ENCODE results near the gene CCT5.

CCT5 gene

DNA sequence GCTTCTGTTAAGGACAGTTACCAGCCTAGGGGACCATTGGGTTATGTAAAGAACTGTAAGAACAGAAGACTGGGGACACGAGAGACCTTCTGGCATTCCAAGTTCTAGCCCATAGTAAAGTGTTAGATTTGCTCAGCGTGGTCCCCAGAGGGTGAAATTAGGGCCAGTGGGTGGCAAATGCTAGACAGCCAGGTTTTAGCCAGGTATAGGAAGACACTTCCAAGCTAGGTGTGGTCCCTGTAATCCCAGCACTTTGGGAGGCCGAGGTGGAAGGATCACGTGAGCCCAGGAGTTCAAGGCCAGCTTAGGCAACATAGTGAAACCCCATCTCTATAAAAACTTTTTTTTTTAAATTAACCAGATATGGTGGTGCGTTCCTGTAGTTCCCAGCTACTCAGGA is 34.7 kb upstream of the CCT5 start:
- no peak for TF ChIP-seq CTCF (IDR thresholded peaks at IDR 0.05; ENCODE audit: control extremely low read depth, extremely low read depth, low read depth, missing control alignments)
- no peak for DNase-seq (ENCODE audit: extremely low spot score)
- CTCF ChIA-PET = no interaction called here
- POLR2A ChIA-PET = no interaction called here

DNA sequence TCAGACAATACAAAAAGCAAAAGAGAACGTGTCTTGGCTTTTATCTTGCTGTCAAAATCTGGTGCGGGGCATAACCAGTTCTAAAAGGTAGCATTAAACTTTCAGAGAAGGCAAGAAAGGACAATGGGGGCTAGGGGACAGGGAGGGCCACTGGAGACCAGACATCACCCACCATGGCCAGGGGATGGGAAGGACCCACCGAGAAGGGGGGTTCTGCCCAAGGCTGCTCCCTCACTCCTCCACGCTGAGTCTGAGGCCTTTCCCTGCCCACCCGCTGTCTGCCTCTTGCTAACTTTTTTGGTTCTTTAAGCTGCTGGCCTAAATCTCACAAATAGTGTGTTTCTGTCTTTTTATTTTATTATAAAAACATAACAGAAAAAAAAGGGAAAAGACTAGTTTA is 34.0 kb upstream of the CCT5 start:
- no peak for DNase-seq (ENCODE audit: extremely low spot score)
- POLR2A ChIA-PET = no interaction called here
- no peak for TF ChIP-seq CTCF (IDR thresholded peaks at IDR 0.05; ENCODE audit: control extremely low read depth, extremely low read depth, low read depth, missing control alignments)
- CTCF ChIA-PET = no interaction called here

DNA sequence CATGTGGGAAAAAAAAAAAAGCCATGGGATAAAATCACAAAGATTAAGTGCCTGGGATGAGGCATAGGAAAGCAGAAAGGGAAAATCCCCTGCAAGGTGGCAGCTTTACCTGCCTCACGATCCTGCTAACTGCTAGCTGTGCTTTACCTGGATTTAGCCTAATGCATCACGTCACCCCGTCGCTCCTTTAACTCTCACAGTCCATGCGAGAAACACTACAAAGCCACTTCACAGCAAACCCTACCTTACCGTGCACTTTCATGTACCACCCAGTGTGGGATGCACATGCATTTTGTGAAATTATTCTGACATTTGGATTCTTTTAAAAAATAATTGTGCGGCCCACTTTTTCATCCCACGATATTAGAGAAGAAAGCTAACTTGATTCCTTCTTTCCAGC is 31.4 kb upstream of the CCT5 start:
- no peak for DNase-seq (ENCODE audit: extremely low spot score)
- POLR2A ChIA-PET = no interaction called here
- CTCF ChIA-PET = no interaction called here
- no peak for TF ChIP-seq CTCF (IDR thresholded peaks at IDR 0.05; ENCODE audit: control extremely low read depth, extremely low read depth, low read depth, missing control alignments)

DNA sequence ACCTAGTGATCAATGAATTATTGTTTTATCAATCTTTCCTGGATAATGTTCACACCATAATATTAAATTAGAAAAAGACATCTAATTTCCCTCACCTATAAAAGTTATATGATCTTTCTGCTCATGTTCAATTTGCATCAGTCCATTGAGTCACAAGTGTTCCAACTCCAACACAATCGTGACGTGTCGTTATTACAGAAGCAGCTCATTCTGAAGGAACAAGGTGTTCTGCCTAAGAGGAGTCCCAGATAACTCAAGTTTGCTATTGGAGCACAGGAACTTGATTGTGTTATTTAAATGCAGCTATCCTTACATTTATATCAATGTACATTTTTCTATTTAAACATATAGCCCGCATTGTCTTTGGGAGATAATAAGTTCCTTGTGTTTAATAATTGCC is 31.0 kb upstream of the CCT5 start:
- TF ChIP-seq CTCF (IDR thresholded peaks at IDR 0.05; ENCODE audit: control extremely low read depth, extremely low read depth, low read depth, missing control alignments) = no peak
- POLR2A ChIA-PET = interaction anchor here (0.6 kb wide), 1 partner anchor 106 kb away, joined by 4 read pairs; no protein-coding TSS in a partner anchor
- DNase-seq (ENCODE audit: extremely low spot score) = no peak
- CTCF ChIA-PET = no interaction called here

DNA sequence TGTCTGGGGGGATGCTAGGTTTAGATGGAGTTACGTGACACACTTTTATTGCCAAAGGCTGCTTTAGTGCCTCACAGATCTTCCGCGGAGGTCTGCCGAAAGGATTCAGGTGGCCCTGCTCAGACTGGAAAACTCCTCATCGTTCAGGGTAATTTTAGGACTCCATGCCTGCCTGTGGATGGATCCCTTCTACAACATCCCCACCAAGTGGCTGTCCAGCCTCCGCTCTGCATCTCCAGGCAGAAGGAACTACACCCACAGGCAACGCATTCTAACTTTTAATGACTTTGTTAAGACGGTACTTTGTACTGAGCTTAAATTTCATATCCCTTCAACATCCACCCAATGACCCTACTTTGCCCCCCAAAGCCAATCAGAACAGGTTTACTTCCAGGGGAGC is 29.8 kb upstream of the CCT5 start:
- ChIA-PET CTCF (no interaction called here), POLR2A (no interaction called here)
- TF ChIP-seq CTCF (IDR thresholded peaks at IDR 0.05; ENCODE audit: control extremely low read depth, extremely low read depth, low read depth, missing control alignments) = no peak
- no peak for DNase-seq (ENCODE audit: extremely low spot score)

GRCh38 chr5:10222326-10222725 is 27.8 kb upstream of the CCT5 start:
- TF ChIP-seq CTCF (IDR thresholded peaks at IDR 0.05; ENCODE audit: control extremely low read depth, extremely low read depth, low read depth, missing control alignments) = no peak
- ChIA-PET CTCF (interaction anchor here (0.8 to 1.0 kb wide), 2 partner anchors 16 to 20 kb away, joined by 3 to 4 read pairs; no protein-coding TSS in a partner anchor), POLR2A (no interaction called here)
- no peak for DNase-seq (ENCODE audit: extremely low spot score)

GRCh38 chr5:10227379-10227778 is 22.7 kb upstream of the CCT5 start:
- POLR2A ChIA-PET = no interaction called here
- CTCF ChIA-PET = no interaction called here
- DNase-seq (ENCODE audit: extremely low spot score) = no peak
- TF ChIP-seq CTCF (IDR thresholded peaks at IDR 0.05; ENCODE audit: control extremely low read depth, extremely low read depth, low read depth, missing control alignments) = no peak

All from GM10248 (cell line).